ENCODE data around the gene PDCD1. TPM values are rescaled to one million over a fixed set of nuclear protein-coding genes. Genes with fewer than 3 reads are reported as not detected.

PDCD1 gene
- polyA plus RNA-seq, 1 experiment: not detected

GRCh38 chr2:241873081-241873802 lies 14.5 kb upstream of the PDCD1 start:
- H3K4me3 ChIP-seq (ENCODE audit: low read depth, low read length): no peak overlapping the region
- no peak for TF ChIP-seq CTCF (IDR thresholded peaks at IDR 0.05; ENCODE audit: low read depth, low read length)
- H3K9me3 ChIP-seq (ENCODE audit: control insufficient read depth, insufficient read depth, low read length): peaks cover 25% of the 10 kb centered on the region
- no peak for DNase-seq (ENCODE audit: low read depth, low spot score)
- POLR2A ChIA-PET: no interaction called here
- CTCF ChIA-PET: no interaction called here
- peaks cover 10% of the 10 kb centered on the region for H3K27me3 ChIP-seq (ENCODE audit: control insufficient read depth, insufficient read depth, low read length)
- H3K27ac ChIP-seq (ENCODE audit: low read depth, low read length): no peak overlapping the region

GRCh38 chr2:241872313-241872642 lies 13.6 kb upstream of the PDCD1 start:
- no peak for TF ChIP-seq CTCF (IDR thresholded peaks at IDR 0.05; ENCODE audit: low read depth, low read length)
- Histone ChIP-seq H3K27ac (ENCODE audit: low read depth, low read length) (no peak overlapping the region), H3K9me3 (ENCODE audit: control insufficient read depth, insufficient read depth, low read length) (peaks cover 25% of the 10 kb centered on the region), H3K4me3 (ENCODE audit: low read depth, low read length) (no peak overlapping the region), H3K27me3 (ENCODE audit: control insufficient read depth, insufficient read depth, low read length) (peaks cover 20% of the 10 kb centered on the region)
- POLR2A ChIA-PET: no interaction called here
- CTCF ChIA-PET: no interaction called here
- no peak for DNase-seq (ENCODE audit: low read depth, low spot score)

GRCh38 chr2:241871538-241872312 lies 13.0 kb upstream of the PDCD1 start:
- peaks cover 25% of the 10 kb centered on the region for H3K27me3 ChIP-seq (ENCODE audit: control insufficient read depth, insufficient read depth, low read length)
- CTCF ChIA-PET: no interaction called here
- POLR2A ChIA-PET: no interaction called here
- no peak overlapping the region for H3K4me3 ChIP-seq (ENCODE audit: low read depth, low read length)
- H3K9me3 ChIP-seq (ENCODE audit: control insufficient read depth, insufficient read depth, low read length): peaks cover 25% of the 10 kb centered on the region
- no peak for TF ChIP-seq CTCF (IDR thresholded peaks at IDR 0.05; ENCODE audit: low read depth, low read length)
- no peak for DNase-seq (ENCODE audit: low read depth, low spot score)
- no peak overlapping the region for H3K27ac ChIP-seq (ENCODE audit: low read depth, low read length)

- H3K9me3 ChIP-seq (ENCODE audit: control insufficient read depth, insufficient read depth, low read length): peaks cover 25% of the 10 kb centered on the region
- CTCF ChIA-PET: no interaction called here
- POLR2A ChIA-PET: no interaction called here
- no peak overlapping the region for H3K4me3 ChIP-seq (ENCODE audit: low read depth, low read length)
- H3K27ac ChIP-seq (ENCODE audit: low read depth, low read length): no peak overlapping the region
- no peak for TF ChIP-seq CTCF (IDR thresholded peaks at IDR 0.05; ENCODE audit: low read depth, low read length)
- DNase-seq (ENCODE audit: low read depth, low spot score): no peak
- H3K27me3 ChIP-seq (ENCODE audit: control insufficient read depth, insufficient read depth, low read length): peaks cover 30% of the 10 kb centered on the region
Measured at GRCh38 chr2:241870611-241871537, 12.2 kb upstream of the PDCD1 start.

All from AG04450 (cell line).